Right atrium auricular region (tissue), 2 donors: ENCODE measurements around the gene IL1F10. TPM values are rescaled to one million over a fixed set of nuclear protein-coding genes. Genes with fewer than 3 reads are reported as not detected.

Experiments
- DNase-seq: peaks from one replicate; pipeline ENCODE4 v3.0.0-alpha.2; 2019; ENCODE audit warnings: low spot score
- H3K27ac ChIP-seq, 2 donors: fragments of 200-600 bp; sonication (generic); 1 replicate in 1 of 2; 2 replicates in 1 of 2; pipeline ENCODE4 v1.5.1; 2016 to 2019
- H3K27me3 ChIP-seq, 2 donors: fragments of 200-600 bp; sonication (generic); one replicate each; pipeline versions ENCODE4 v1.5.1 to v1.6.0; 2017 to 2019
- H3K36me3 ChIP-seq: fragments of 200-600 bp; sonication (generic); one replicate; pipeline ENCODE4 v1.5.1; 2016
- H3K4me1 ChIP-seq, 2 donors: fragments of 200-600 bp; sonication (generic); one replicate each; pipeline versions ENCODE4 v1.5.1 to v1.6.0; 2017 to 2019
- H3K4me3 ChIP-seq, 2 donors: fragments of 200-600 bp; sonication (generic); 1 replicate in 1 of 2; 2 replicates in 1 of 2; pipeline ENCODE4 v1.5.1; 2017 to 2019; ENCODE audit warnings: mild to moderate bottlenecking in 1 of 2, moderate library complexity in 1 of 2
- H3K9me3 ChIP-seq, 2 donors: fragments of 200-600 bp; sonication (generic); one replicate each; pipeline ENCODE4 v1.5.1; 2019
- CTCF ChIP-seq, 2 donors: fragments of 200-600 bp; sonication (generic); IDR thresholded peaks; one replicate each; pipeline ENCODE4 v1.5.1; 2019; ENCODE audit warnings: antibody characterized with exemption in 2 of 2
- total RNA-seq, 2 donors: library from RNA; depleted of rRNA; stranded (reverse); fragments of >200 nt; gene quantifications; one replicate each; pipeline ENCODE4 v1.1.0, GENCODE V29; 2016

The IL1F10 gene
- not detected for total RNA-seq

- no peak within 1 kb of the TSS for H3K27ac ChIP-seq
- peak; percentile 28 for DNase-seq
- H3K36me3 ChIP-seq = no peaks in the 10 kb centered on the region
- H3K4me3 ChIP-seq = no peak within 1 kb of the TSS
- no peaks in the 10 kb centered on the region for H3K9me3 ChIP-seq
- TF ChIP-seq CTCF (IDR thresholded peaks at IDR 0.05) = no peak
- H3K4me1 ChIP-seq = no peaks in the 10 kb centered on the region
- H3K27me3 ChIP-seq = no peaks in the 10 kb centered on the region
Measured at GRCh38 chr2:113067681-113068080, at the start of gene IL1F10. Gene IL1F10 (plus strand): TSS chr2:113067970. CDS start chr2:113072739, 4,769 bp downstream.

- TF ChIP-seq CTCF (IDR thresholded peaks at IDR 0.05) = no peak
- DNase-seq = no peak
- H3K4me1 ChIP-seq = no peaks in the 10 kb centered on the region
- no peaks in the 10 kb centered on the region for H3K27me3 ChIP-seq
- no peaks in the 10 kb centered on the region for H3K36me3 ChIP-seq
- no peak overlapping the region for H3K27ac ChIP-seq
- no peak overlapping the region for H3K4me3 ChIP-seq
- H3K9me3 ChIP-seq = no peaks in the 10 kb centered on the region
Measured at GRCh38 chr2:113018509-113018908, 49.3 kb upstream of the IL1F10 start.

- no peak for DNase-seq
- H3K27ac ChIP-seq = no peak overlapping the region
- no peaks in the 10 kb centered on the region for H3K4me1 ChIP-seq
- H3K4me3 ChIP-seq = no peak overlapping the region
- no peaks in the 10 kb centered on the region for H3K9me3 ChIP-seq
- no peak for TF ChIP-seq CTCF (IDR thresholded peaks at IDR 0.05)
- H3K36me3 ChIP-seq = no peaks in the 10 kb centered on the region
- no peaks in the 10 kb centered on the region for H3K27me3 ChIP-seq
Measured at GRCh38 chr2:113021312-113021711, 46.5 kb upstream of the IL1F10 start.

- Histone ChIP-seq H3K4me1 (no peaks in the 10 kb centered on the region), H3K9me3 (no peaks in the 10 kb centered on the region), H3K36me3 (no peaks in the 10 kb centered on the region), H3K4me3 (no peak overlapping the region), H3K27me3 (no peaks in the 10 kb centered on the region), H3K27ac (no peak overlapping the region)
- DNase-seq = no peak
- TF ChIP-seq CTCF (IDR thresholded peaks at IDR 0.05) = no peak
Measured at GRCh38 chr2:113024764-113025163, 43.0 kb upstream of the IL1F10 start.

GRCh38 chr2:113025737-113026136 is 42.0 kb upstream of the IL1F10 start:
- Histone ChIP-seq H3K36me3 (no peaks in the 10 kb centered on the region), H3K9me3 (no peaks in the 10 kb centered on the region), H3K27me3 (no peaks in the 10 kb centered on the region), H3K4me3 (no peak overlapping the region), H3K4me1 (no peaks in the 10 kb centered on the region), H3K27ac (no peak overlapping the region)
- no peak for TF ChIP-seq CTCF (IDR thresholded peaks at IDR 0.05)
- DNase-seq = no peak

- no peaks in the 10 kb centered on the region for H3K9me3 ChIP-seq
- no peak for DNase-seq
- no peaks in the 10 kb centered on the region for H3K36me3 ChIP-seq
- H3K27me3 ChIP-seq = no peaks in the 10 kb centered on the region
- no peak overlapping the region for H3K4me3 ChIP-seq
- no peaks in the 10 kb centered on the region for H3K4me1 ChIP-seq
- TF ChIP-seq CTCF (IDR thresholded peaks at IDR 0.05) = no peak
- no peak overlapping the region for H3K27ac ChIP-seq
Measured at GRCh38 chr2:113027691-113028090, 40.1 kb upstream of the IL1F10 start.
